Prostate gland (tissue), 2 donors: ENCODE results near the gene ALDH3A2.

Source experiments
- CTCF ChIP-seq, 4 experiments: fragments of 200-600 bp in 2 of 4; fragments of 450-650 bp in 2 of 4; sonication (generic) in 2 of 4; IDR thresholded peaks; 1 replicate in 3 of 4; 2 replicates in 1 of 4; pipeline ENCODE4 v1.5.1; 2016 to 2019; ENCODE audit warnings: antibody characterized with exemption in 4 of 4, mild to moderate bottlenecking in 2 of 4, moderate library complexity in 2 of 4
- POLR2A ChIP-seq: fragments of 450-650 bp; IDR thresholded peaks from one replicate; pipeline ENCODE4 v1.6.1; 2016; ENCODE audit warnings: antibody characterized with exemption, mild to moderate bottlenecking

GRCh38 chr17:19663097-19663496 lies 14.5 kb downstream of the ALDH3A2 start:
- TF ChIP-seq CTCF (IDR thresholded peaks at IDR 0.05) = no peak
- TF ChIP-seq POLR2A = no peak
